Stomach (tissue), 9 donors: ENCODE data around the gene CLDN22. TPM values are rescaled to one million over a fixed set of nuclear protein-coding genes. Genes with fewer than 3 reads are reported as not detected.

Experiments used
- DNase-seq, 2 donors: peaks; one replicate each; pipeline versions ENCODE4 v3.0.0 to v3.0.0-alpha.2; 2013 to 2019
- H3K27ac ChIP-seq, 5 donors: fragments of 200-600 bp in 4 of 5; sonication (generic) in 4 of 5; one replicate each; pipeline ENCODE4 v1.5.1; 2013 to 2019; ENCODE audit warnings: mild to moderate bottlenecking in 1 of 5, moderate library complexity in 1 of 5
- H3K27me3 ChIP-seq, 3 donors: fragments of 200-600 bp; sonication (generic); one replicate each; pipeline ENCODE4 v1.5.1; 2017 to 2019; ENCODE audit warnings: mixed run types in 1 of 3
- H3K36me3 ChIP-seq, 4 donors: fragments of 200-600 bp; sonication (generic); 1 replicate in 3 of 4; 2 replicates in 1 of 4; pipeline ENCODE4 v1.5.1; 2016 to 2019
- H3K4me1 ChIP-seq, 4 donors: fragments of 200-600 bp; sonication (generic); one replicate each; pipeline ENCODE4 v1.5.1; 2016 to 2019
- H3K4me3 ChIP-seq, 4 donors: fragments of 200-600 bp; sonication (generic) in 3 of 4; one replicate each; pipeline ENCODE4 v1.5.1; 2016 to 2019; ENCODE audit warnings: mild to moderate bottlenecking in 1 of 4
- H3K9me3 ChIP-seq, 4 donors: fragments of 200-600 bp; sonication (generic); one replicate each; pipeline ENCODE4 v1.5.1; 2016 to 2019
- EP300 ChIP-seq: sonication (generic); formaldehyde crosslinking; IDR thresholded peaks from one replicate; pipeline ENCODE4 v1.6.1; 2017; ENCODE audit warnings: antibody characterized with exemption
- POLR2A ChIP-seq, 4 donors: fragments of 450-650 bp; IDR thresholded peaks; one replicate each; pipeline ENCODE4 v1.6.1; 2016; ENCODE audit warnings: antibody characterized with exemption in 4 of 4, control low read depth in 2 of 4, mild to moderate bottlenecking in 1 of 4, moderate library complexity in 1 of 4
- POLR2AphosphoS5 ChIP-seq, 3 donors: sonication (generic); formaldehyde crosslinking; IDR thresholded peaks; one replicate each; pipeline ENCODE4 v1.6.1; 2016; ENCODE audit warnings: antibody characterized with exemption in 3 of 3
- WGBS, 5 donors: extraction: QIAGEN DNeasy Blood & Tissue Kit in 3 of 5; methylation state at CpG; one replicate each; pipeline versions ENCODE4 v1.1.5 to v1.1.7; 2013 to 2018; 5-methylcytosine and 5-hydroxymethylcytosine counted together
- intact Hi-C: fragments of 100-400 bp; cut with DNase I; formaldehyde crosslinking; loops from one replicate; pipeline ENCODE4 v1.15.1; 2023; ENCODE audit warnings: low total_unique reads
- polyA plus RNA-seq, 3 donors: library from polyadenylated mRNA; stranded (reverse); fragments of 200-250 nt; gene quantifications; one replicate each; pipeline ENCODE4 v1.2.3, GENCODE V29; 2013
- total RNA-seq, 5 donors: library from RNA; depleted of rRNA; stranded (reverse); fragments of >200 nt; gene quantifications; one replicate each; pipeline versions ENCODE4 v1.1.0 to v1.2.3, GENCODE V29; 2014 to 2016
- TF ChIP-seq, protein P1 (sequence below), 7 experiments: fragments of 450-650 bp in 4 of 7; fragments of 200-600 bp in 3 of 7; sonication (generic) in 3 of 7; IDR thresholded peaks; one replicate each; pipeline ENCODE4 v1.5.1; 2016 to 2019; ENCODE audit warnings: antibody characterized with exemption in 7 of 7, control low read depth in 2 of 7, mild to moderate bottlenecking in 1 of 7
- donor health status: healthy with polysubstance abuse.
- donor health status: Bipolar disorder and iron deficiency.
- donor health status: healthy.

Gene CLDN22
- total and polyA plus RNA-seq, 8 donors: 0.30 TPM; not detected in 7

DNA sequence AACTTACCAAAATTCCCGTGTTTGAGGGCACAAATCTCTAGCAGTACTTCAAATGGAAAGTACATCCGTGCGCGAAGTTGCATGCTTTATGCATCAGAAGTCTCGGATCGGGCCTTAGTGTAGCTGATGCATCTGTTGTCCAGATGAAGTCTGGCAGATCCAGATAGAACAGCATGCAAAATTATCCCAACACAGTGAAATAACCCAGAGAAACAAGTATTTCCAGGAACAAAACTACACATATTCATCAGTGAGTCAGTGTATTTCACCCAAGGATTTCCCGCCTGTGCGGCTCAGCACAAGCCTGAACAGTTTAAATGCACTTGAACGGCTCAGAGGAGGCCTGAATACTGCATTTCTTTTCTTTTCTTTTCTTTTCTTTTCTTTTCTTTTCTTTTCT is 29.6 kb upstream of the CLDN22 start:
- no peaks in the 10 kb centered on the region for H3K36me3 ChIP-seq
- peaks cover 0 to 17% (median under 1%) of the 10 kb centered on the region in 4 donors for H3K4me1 ChIP-seq
- no peaks in the 10 kb centered on the region for H3K9me3 ChIP-seq
- DNase-seq: no peak
- no peak overlapping the region for H3K27ac ChIP-seq
- TF ChIP-seq POLR2A (IDR thresholded peaks at IDR 0.05): no peak
- H3K4me3 ChIP-seq: no peak overlapping the region
- WGBS, 5 donors: 92 to 96% (median 94%) methylated on average over 9 of the region's 9 CpGs
- peaks cover 0 to 5% (median 0%) of the 10 kb centered on the region in 3 donors for H3K27me3 ChIP-seq
- intact Hi-C loops: no loop called here

DNA sequence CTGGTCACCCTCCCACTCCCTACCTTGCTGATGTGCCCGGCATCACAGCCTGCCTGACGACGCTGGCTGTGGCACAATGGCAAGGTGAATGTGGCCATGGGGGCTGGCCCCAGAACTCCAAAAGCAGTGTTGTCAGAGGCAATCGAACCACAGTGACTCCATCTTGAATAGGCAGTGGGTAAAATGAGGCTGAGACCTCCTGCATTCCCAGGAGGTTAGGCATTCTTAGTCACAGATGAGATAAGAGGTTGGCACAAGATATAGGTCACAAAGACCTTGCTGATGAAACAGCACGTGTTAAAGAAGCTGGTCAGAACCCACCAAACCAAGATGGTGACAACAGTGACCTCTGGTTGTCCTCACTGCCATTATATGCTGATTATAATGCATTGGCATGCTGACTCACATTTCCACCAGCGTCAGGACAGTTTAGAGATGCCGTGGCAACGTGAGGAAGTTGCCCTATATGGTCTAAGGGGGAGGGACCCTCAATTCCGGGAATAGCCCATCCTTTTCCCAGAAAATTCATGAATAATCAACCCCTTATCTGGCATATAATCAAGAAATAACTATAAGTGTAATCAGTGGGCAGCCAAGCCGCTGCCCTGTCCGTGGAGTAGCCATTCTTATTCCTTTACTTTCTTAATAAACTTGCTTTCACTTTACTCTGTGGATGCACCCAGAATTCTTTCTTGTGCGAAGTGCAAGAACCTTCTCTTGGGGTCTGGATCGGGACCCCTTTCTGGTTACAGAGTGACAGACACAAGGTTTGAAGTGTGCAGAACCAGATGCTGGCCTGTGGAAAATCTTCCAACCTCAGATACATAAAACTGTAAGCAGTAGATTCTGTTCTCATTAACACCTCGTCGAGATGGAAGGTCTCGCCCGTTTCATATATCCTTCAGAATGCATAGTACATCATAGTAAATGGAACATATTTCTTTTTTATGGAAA is 28.9 kb upstream of the CLDN22 start:
- no peaks in the 10 kb centered on the region for H3K9me3 ChIP-seq
- no peak overlapping the region for H3K4me3 ChIP-seq
- intact Hi-C loops: no loop called here
- 64 to 79% (median 75%) methylated on average over 16 to 17 of the region's 17 CpGs for WGBS, 5 donors
- TF ChIP-seq POLR2AphosphoS5 (IDR thresholded peaks at IDR 0.05) (no peak), POLR2A (IDR thresholded peaks at IDR 0.05) (no peak), EP300 (no peak)
- TF ChIP-seq, protein P1, sequence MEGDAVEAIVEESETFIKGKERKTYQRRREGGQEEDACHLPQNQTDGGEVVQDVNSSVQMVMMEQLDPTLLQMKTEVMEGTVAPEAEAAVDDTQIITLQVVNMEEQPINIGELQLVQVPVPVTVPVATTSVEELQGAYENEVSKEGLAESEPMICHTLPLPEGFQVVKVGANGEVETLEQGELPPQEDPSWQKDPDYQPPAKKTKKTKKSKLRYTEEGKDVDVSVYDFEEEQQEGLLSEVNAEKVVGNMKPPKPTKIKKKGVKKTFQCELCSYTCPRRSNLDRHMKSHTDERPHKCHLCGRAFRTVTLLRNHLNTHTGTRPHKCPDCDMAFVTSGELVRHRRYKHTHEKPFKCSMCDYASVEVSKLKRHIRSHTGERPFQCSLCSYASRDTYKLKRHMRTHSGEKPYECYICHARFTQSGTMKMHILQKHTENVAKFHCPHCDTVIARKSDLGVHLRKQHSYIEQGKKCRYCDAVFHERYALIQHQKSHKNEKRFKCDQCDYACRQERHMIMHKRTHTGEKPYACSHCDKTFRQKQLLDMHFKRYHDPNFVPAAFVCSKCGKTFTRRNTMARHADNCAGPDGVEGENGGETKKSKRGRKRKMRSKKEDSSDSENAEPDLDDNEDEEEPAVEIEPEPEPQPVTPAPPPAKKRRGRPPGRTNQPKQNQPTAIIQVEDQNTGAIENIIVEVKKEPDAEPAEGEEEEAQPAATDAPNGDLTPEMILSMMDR (IDR thresholded peaks at IDR 0.05): no peak
- H3K4me1 ChIP-seq: peaks cover 0 to 10% (median 0%) of the 10 kb centered on the region in 4 donors
- no peak for DNase-seq
- H3K36me3 ChIP-seq: no peaks in the 10 kb centered on the region
- peaks cover 0 to 5% (median 0%) of the 10 kb centered on the region in 3 donors for H3K27me3 ChIP-seq
- no peak overlapping the region for H3K27ac ChIP-seq

DNA sequence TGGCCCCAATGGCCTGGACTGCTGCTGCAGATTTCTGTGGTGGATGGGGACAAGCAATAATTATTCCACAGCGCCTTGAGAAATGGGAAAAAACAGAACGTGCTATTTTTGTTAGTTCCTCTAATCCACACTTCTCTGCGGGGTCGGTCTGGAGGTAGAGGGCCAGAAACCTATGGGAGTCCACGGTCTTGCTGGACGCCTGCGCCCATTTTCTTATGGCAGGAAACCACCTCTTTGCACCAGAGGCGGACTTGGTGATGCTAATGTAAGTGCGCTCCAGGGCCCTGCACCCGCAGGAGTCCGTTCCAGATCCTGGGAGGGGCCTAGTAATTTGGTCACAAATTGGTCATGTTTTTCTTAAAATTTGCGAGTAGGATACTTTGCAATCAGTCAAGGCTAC is 28.1 kb upstream of the CLDN22 start:
- WGBS, 5 donors: 89 to 91% (median 90%) methylated on average over 12 of the region's 12 CpGs
- no peak overlapping the region for H3K27ac ChIP-seq
- intact Hi-C loops: no loop called here
- no peaks in the 10 kb centered on the region for H3K36me3 ChIP-seq
- DNase-seq: no peak
- TF ChIP-seq, protein P1 (IDR thresholded peaks at IDR 0.05): no peak
- TF ChIP-seq POLR2A (IDR thresholded peaks at IDR 0.05) (no peak), EP300 (no peak), POLR2AphosphoS5 (IDR thresholded peaks at IDR 0.05) (no peak)
- peaks cover 0 to 12% (median under 1%) of the 10 kb centered on the region in 4 donors for H3K4me1 ChIP-seq
- peaks cover 0 to 12% (median 0%) of the 10 kb centered on the region in 3 donors for H3K27me3 ChIP-seq
- no peaks in the 10 kb centered on the region for H3K9me3 ChIP-seq
- H3K4me3 ChIP-seq: no peak overlapping the region

DNA sequence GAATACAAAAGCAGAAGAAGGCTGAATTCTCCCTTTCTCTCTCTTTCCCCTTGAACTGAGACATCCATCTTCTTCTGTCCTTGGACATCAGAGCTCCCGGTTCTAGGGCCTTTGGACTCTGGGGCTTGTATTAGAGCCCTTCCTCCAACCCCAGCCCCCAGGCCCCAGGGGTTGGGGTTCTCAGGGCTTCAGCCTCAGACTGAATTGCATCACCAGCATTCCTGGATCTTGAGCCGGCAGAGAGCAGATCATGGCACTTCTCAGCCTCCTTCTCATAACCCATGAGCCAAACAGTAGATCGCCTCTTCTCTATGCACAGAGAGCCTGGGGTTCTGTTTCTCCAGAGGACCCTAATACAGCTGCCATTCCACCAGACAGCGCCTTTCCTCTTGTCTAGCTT is 27.5 kb upstream of the CLDN22 start:
- H3K4me3 ChIP-seq: no peak overlapping the region
- H3K4me1 ChIP-seq: peaks cover 0 to 18% (median 7%) of the 10 kb centered on the region in 4 donors
- intact Hi-C loops: no loop called here
- peaks cover 0 to 17% (median 0%) of the 10 kb centered on the region in 3 donors for H3K27me3 ChIP-seq
- no peaks in the 10 kb centered on the region for H3K9me3 ChIP-seq
- WGBS, 5 donors: 86 to 97% (median 93%) methylated on average over 4 of the region's 4 CpGs
- DNase-seq: no peak
- H3K27ac ChIP-seq: no peak overlapping the region
- TF ChIP-seq EP300 (no peak), POLR2A (IDR thresholded peaks at IDR 0.05) (no peak)
- H3K36me3 ChIP-seq: no peaks in the 10 kb centered on the region

DNA sequence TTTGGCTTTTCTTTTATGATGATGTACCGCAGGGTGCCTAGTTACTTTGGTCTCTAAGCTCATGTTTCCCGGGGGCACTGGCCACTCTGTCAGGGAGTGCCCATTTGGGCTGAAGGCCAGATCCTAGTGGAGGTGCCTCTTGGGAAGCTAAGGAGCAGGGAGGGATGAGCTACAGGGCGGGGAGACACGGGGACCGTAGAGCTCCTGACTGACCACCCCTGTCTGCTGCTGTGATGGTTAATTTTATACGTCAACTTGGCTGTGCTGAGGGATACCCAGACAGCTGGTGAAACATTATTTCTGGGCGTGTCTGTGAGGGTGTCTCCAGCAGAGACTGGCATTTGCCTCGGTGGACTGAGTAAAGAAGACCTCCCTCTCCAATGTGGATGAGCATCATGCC is 27.1 kb upstream of the CLDN22 start:
- Histone ChIP-seq H3K27me3 (peaks cover 0 to 20% (median 0%) of the 10 kb centered on the region in 3 donors), H3K9me3 (no peaks in the 10 kb centered on the region), H3K36me3 (no peaks in the 10 kb centered on the region), H3K27ac (no peak overlapping the region), H3K4me1 (peaks cover 0 to 20% (median 9%) of the 10 kb centered on the region in 4 donors), H3K4me3 (no peak overlapping the region)
- intact Hi-C loops: no loop called here
- DNase-seq: no peak
- WGBS, 5 donors: 86 to 89% (median 88%) methylated on average over 7 to 8 of the region's 8 CpGs
- TF ChIP-seq, protein P1 (IDR thresholded peaks at IDR 0.05): no peak
- no peak for TF ChIP-seq EP300
- TF ChIP-seq POLR2AphosphoS5 (IDR thresholded peaks at IDR 0.05): no peak
- no peak for TF ChIP-seq POLR2A (IDR thresholded peaks at IDR 0.05)
